NCI-H2196 treated with DMSO at 0.1 percent for 48 hours (cell line): Measurements from ENCODE around the gene RAB6C.
"Not testable (repeated sequence)": the region's sequence is repeated elsewhere in the genome, so short reads cannot be mapped to it uniquely, and the experiment has no call there.

ENCODE experiments used
- DNase-seq: peaks from one replicate; lab custom pipeline; 2025; ENCODE audit not compliant: unreplicated experiment; lab: John Stamatoyannopoulos, UW

RAB6C gene

GRCh38 chr2:129979629-129980155, at the start of gene RAB6C:
Gene RAB6C (plus strand): TSS chr2:129979666. CDS start chr2:129980116, 450 bp downstream.
- DNase-seq, result not testable (repeated sequence)

GRCh38 chr2:129930451-129930850, 49.0 kb upstream of the RAB6C start:
- DNase-seq, result no peak

- DNase-seq, result not testable (repeated sequence)
Measured at GRCh38 chr2:129933387-129933786, 46.1 kb upstream of the RAB6C start.

GRCh38 chr2:129934044-129934822, 45.2 kb upstream of the RAB6C start:
- DNase-seq, result no peak

GRCh38 chr2:129935118-129935517, 44.3 kb upstream of the RAB6C start:
- DNase-seq, result no peak

- no peak for DNase-seq
Measured at GRCh38 chr2:129936334-129936934, 43.0 kb upstream of the RAB6C start.

GRCh38 chr2:129938850-129939471, 40.5 kb upstream of the RAB6C start:
- DNase-seq, result not testable (repeated sequence)

- not testable (repeated sequence) for DNase-seq
Measured at GRCh38 chr2:129943456-129943855, 36.0 kb upstream of the RAB6C start.

GRCh38 chr2:129945557-129945956, 33.9 kb upstream of the RAB6C start:
- no peak for DNase-seq

GRCh38 chr2:129947712-129948111, 31.8 kb upstream of the RAB6C start:
- not testable (repeated sequence) for DNase-seq

GRCh38 chr2:129956171-129956570, 23.3 kb upstream of the RAB6C start:
- DNase-seq, result not testable (repeated sequence)

- no peak for DNase-seq
Measured at GRCh38 chr2:129957891-129958290, 21.6 kb upstream of the RAB6C start.

- DNase-seq, result not testable (repeated sequence)
Measured at GRCh38 chr2:129958736-129959135, 20.7 kb upstream of the RAB6C start.

- not testable (repeated sequence) for DNase-seq
Measured at GRCh38 chr2:129968605-129969004, 10.9 kb upstream of the RAB6C start.

- DNase-seq, result no peak
Measured at GRCh38 chr2:129975016-129975774, 4.3 kb upstream of the RAB6C start.

GRCh38 chr2:129976969-129977368, 2.5 kb upstream of the RAB6C start:
- DNase-seq, result not testable (repeated sequence)

- no peak for DNase-seq
Measured at GRCh38 chr2:129977986-129978385, 1.5 kb upstream of the RAB6C start.

- DNase-seq, result not testable (repeated sequence)
Measured at GRCh38 chr2:129980246-129980645, 780 bp downstream of the RAB6C start.

GRCh38 chr2:129981689-129982088, 2.2 kb downstream of the RAB6C start:
- not testable (repeated sequence) for DNase-seq

GRCh38 chr2:129984426-129984825, 5.0 kb downstream of the RAB6C start:
- DNase-seq, result no peak
